H9 (cell line): ENCODE measurements around the gene INSC. TPM values are rescaled to one million over a fixed set of nuclear protein-coding genes. Genes with fewer than 3 reads are reported as not detected.

ENCODE experiments used
- DNase-seq: peaks from one replicate; pipeline ENCODE4 v3.0.0-alpha.2; 2017
- H2AFZ ChIP-seq: one replicate; pipeline ENCODE4 v1.6.1; 2013; ENCODE audit warnings: mild to moderate bottlenecking, low read length, control low read depth, moderate library complexity
- H2AK5ac ChIP-seq: 2 replicates; pipeline ENCODE4 v1.6.1; 2013; ENCODE audit warnings: low read length, control low read depth, mixed read lengths; ENCODE audit not compliant: insufficient read length
- H2BK120ac ChIP-seq: one replicate; pipeline ENCODE4 v1.6.1; 2013; ENCODE audit warnings: low read depth, mild to moderate bottlenecking, low read length, control low read depth, inconsistent platforms; ENCODE audit not compliant: poor library complexity, severe bottlenecking
- H2BK12ac ChIP-seq: 2 replicates; pipeline ENCODE4 v1.6.1; 2013; ENCODE audit warnings: low read length, control low read depth, mixed read lengths, low read depth; ENCODE audit not compliant: insufficient read length
- H2BK15ac ChIP-seq: 2 replicates; pipeline ENCODE4 v1.6.1; 2013; ENCODE audit warnings: low read depth, low read length, control low read depth
- H2BK20ac ChIP-seq: one replicate; pipeline ENCODE4 v1.6.1; 2013; ENCODE audit warnings: low read depth, mild to moderate bottlenecking, low read length, control low read depth, inconsistent platforms; ENCODE audit not compliant: poor library complexity, severe bottlenecking
- H2BK5ac ChIP-seq: 2 replicates; pipeline ENCODE4 v1.6.1; 2013; ENCODE audit warnings: low read length, control low read depth, mixed read lengths; ENCODE audit not compliant: insufficient read length
- H3K14ac ChIP-seq: 2 replicates; pipeline ENCODE4 v1.6.1; 2013; ENCODE audit warnings: low read length, control low read depth; ENCODE audit not compliant: insufficient read depth
- H3K18ac ChIP-seq: 2 replicates; pipeline ENCODE4 v1.6.1; 2013; ENCODE audit warnings: low read depth, mild to moderate bottlenecking, mixed read lengths, low read length, control low read depth; ENCODE audit not compliant: insufficient read length
- H3K23ac ChIP-seq: 2 replicates; pipeline ENCODE4 v1.6.1; 2013; ENCODE audit warnings: low read length, control low read depth, mixed read lengths, low read depth; ENCODE audit not compliant: insufficient read length
- H3K23me2 ChIP-seq: 2 replicates; pipeline ENCODE4 v1.6.1; 2013; ENCODE audit warnings: low read depth, mild to moderate bottlenecking, mixed read lengths, low read length, control low read depth; ENCODE audit not compliant: insufficient read length, poor library complexity, severe bottlenecking
- H3K27ac ChIP-seq: 2 replicates; pipeline ENCODE4 v1.5.1; 2013; ENCODE audit warnings: low read length, control low read depth, mixed read lengths, low read depth; ENCODE audit not compliant: insufficient read length
- H3K27me3 ChIP-seq: 2 replicates; pipeline ENCODE4 v1.6.1; 2013; ENCODE audit warnings: low read length, control low read depth, inconsistent platforms; ENCODE audit not compliant: insufficient read depth
- H3K4ac ChIP-seq: 2 replicates; pipeline ENCODE4 v1.6.1; 2013; ENCODE audit warnings: low read depth, mild to moderate bottlenecking, control low read depth, inconsistent platforms, low read length, moderate library complexity
- H3K4me1 ChIP-seq: 2 replicates; pipeline ENCODE4 v1.6.1; 2013; ENCODE audit warnings: low read length, control low read depth, inconsistent platforms; ENCODE audit not compliant: insufficient read depth
- H3K4me2 ChIP-seq: 2 replicates; pipeline ENCODE4 v1.6.1; 2013; ENCODE audit warnings: low read length, control low read depth, mixed read lengths; ENCODE audit not compliant: insufficient read length, insufficient read depth
- H3K56ac ChIP-seq: 2 replicates; pipeline ENCODE4 v1.6.1; 2013; ENCODE audit warnings: low read depth, mild to moderate bottlenecking, mixed read lengths, low read length, control low read depth; ENCODE audit not compliant: insufficient read length
- H3K79me1 ChIP-seq: 2 replicates; pipeline ENCODE4 v1.6.1; 2013; ENCODE audit warnings: low read depth, mild to moderate bottlenecking, moderate library complexity, low read length, control low read depth, inconsistent platforms; ENCODE audit not compliant: insufficient read depth, poor library complexity, severe bottlenecking
- H3K79me2 ChIP-seq: 2 replicates; pipeline ENCODE4 v1.6.1; 2013; ENCODE audit warnings: low read length, control low read depth, inconsistent platforms; ENCODE audit not compliant: insufficient read depth
- H3K9ac ChIP-seq: 2 replicates; pipeline ENCODE4 v1.6.1; 2013; ENCODE audit warnings: low read length, control low read depth, mixed read lengths; ENCODE audit not compliant: insufficient read length; ENCODE audit errors: extremely low read depth
- H3K9me3 ChIP-seq: one replicate; pipeline ENCODE4 v1.6.1; 2013; ENCODE audit warnings: low read depth, low read length, inconsistent platforms; ENCODE audit not compliant: control insufficient read depth
- H3T11ph ChIP-seq: one replicate; pipeline ENCODE4 v1.6.1; 2013; ENCODE audit warnings: mild to moderate bottlenecking, low read length, control low read depth, inconsistent platforms
- H4K20me1 ChIP-seq: one replicate; pipeline ENCODE4 v1.6.1; 2013; ENCODE audit not compliant: control insufficient read depth, insufficient read length, insufficient read depth
- H4K5ac ChIP-seq: 2 replicates; pipeline ENCODE4 v1.6.1; 2013; ENCODE audit warnings: low read depth, mild to moderate bottlenecking, mixed read lengths, low read length, control low read depth; ENCODE audit not compliant: insufficient read length
- H4K8ac ChIP-seq: replicated peaks from 2 replicates; pipeline ENCODE4 v1.6.1; 2013; ENCODE audit warnings: low read length, control low read depth, mixed read lengths, low read depth; ENCODE audit not compliant: insufficient read length
- H4K91ac ChIP-seq: 2 replicates; pipeline ENCODE4 v1.6.1; 2013; ENCODE audit warnings: low read depth, mild to moderate bottlenecking, moderate library complexity, mixed read lengths, low read length, control low read depth; ENCODE audit not compliant: insufficient read length
- H3K27ac Mint-ChIP-seq, 3 experiments: 2 replicates in 2 of 3; 3 replicates in 1 of 3; pipeline ENCODE4 v1.8.0; 2020 to 2021; ENCODE audit warnings: mixed read lengths in 3 of 3, mild to moderate bottlenecking in 1 of 3, moderate library complexity in 1 of 3
- H3K27me3 Mint-ChIP-seq: 2 replicates; pipeline ENCODE4 v1.8.0; 2021; ENCODE audit warnings: low read depth, mild to moderate bottlenecking, moderate library complexity, mixed read lengths
- H3K36me3 Mint-ChIP-seq, 3 experiments: 2 replicates in 2 of 3; 3 replicates in 1 of 3; pipeline ENCODE4 v1.8.0; 2020 to 2021; ENCODE audit warnings: low read depth in 3 of 3, mixed read lengths in 3 of 3; ENCODE audit not compliant: insufficient read depth in 1 of 3
- H3K4me1 Mint-ChIP-seq, 2 experiments: 2 replicates each; pipeline ENCODE4 v1.8.0; 2020; ENCODE audit warnings: mixed read lengths in 2 of 2
- H3K4me3 Mint-ChIP-seq, 2 experiments: 2 replicates in 1 of 2; 3 replicates in 1 of 2; pipeline ENCODE4 v1.8.0; 2020 to 2021; ENCODE audit warnings: mild to moderate bottlenecking in 2 of 2, mixed read lengths in 2 of 2, moderate library complexity in 1 of 2
- H3K9me3 Mint-ChIP-seq, 2 experiments: 2 replicates in 1 of 2; 3 replicates in 1 of 2; pipeline ENCODE4 v1.8.0; 2020; ENCODE audit warnings: mild to moderate bottlenecking in 2 of 2, mixed read lengths in 2 of 2, moderate library complexity in 1 of 2
- CTCF ChIP-seq: fragments of 200-600 bp; sonication (generic); conservative IDR thresholded peaks from 3 replicates; pipeline ENCODE4 v1.8.0; 2021; ENCODE audit warnings: antibody characterized with exemption, mild to moderate bottlenecking
- total RNA-seq: library from RNA; stranded (reverse); gene quantifications from 2 replicates; pipeline ENCODE4 v1.2.1, GENCODE V29; 2021

INSC gene
- total RNA-seq, 1 experiment from 2014 or later: not detected

- no peak overlapping the region for H2BK20ac ChIP-seq
- no peaks in the 10 kb centered on the region for H3K79me1 ChIP-seq
- H3K27me3 ChIP-seq: no peaks in the 10 kb centered on the region
- H3K27ac ChIP-seq: no peak overlapping the region
- no peak overlapping the region for H4K91ac ChIP-seq
- H2BK120ac ChIP-seq: no peak overlapping the region
- no peak overlapping the region for H2BK15ac ChIP-seq
- no peak overlapping the region for H3K4me3 Mint-ChIP-seq
- no peak overlapping the region for H3T11ph ChIP-seq
- H3K56ac ChIP-seq: no peak overlapping the region
- no peak overlapping the region for H3K4ac ChIP-seq
- peaks cover 14 to 32% of the 10 kb centered on the region in 2 experiments for H3K4me1 Mint-ChIP-seq
- H3K27ac Mint-ChIP-seq: no peak overlapping the region
- no peaks in the 10 kb centered on the region for H3K23me2 ChIP-seq
- no peak overlapping the region for H2BK12ac ChIP-seq
- no peaks in the 10 kb centered on the region; the same call in 1 of the 2 replicates for H3K27me3 Mint-ChIP-seq
- no peaks in the 10 kb centered on the region; a peak in 1 of 5 replicates for H3K9me3 Mint-ChIP-seq
- H3K18ac ChIP-seq: no peak overlapping the region
- H2AFZ ChIP-seq: no peak overlapping the region
- no peak overlapping the region for H2BK5ac ChIP-seq
- H3K36me3 Mint-ChIP-seq: no peaks in the 10 kb centered on the region
- H2AK5ac ChIP-seq: no peak overlapping the region
- H3K9me3 ChIP-seq: no peaks in the 10 kb centered on the region
- H3K4me1 ChIP-seq: no peaks in the 10 kb centered on the region
- H3K14ac ChIP-seq: no peak overlapping the region
- H3K9ac ChIP-seq: no peak overlapping the region
- no peak overlapping the region for H4K5ac ChIP-seq
- TF ChIP-seq CTCF: no peak
- no peaks in the 10 kb centered on the region for H3K79me2 ChIP-seq
- no peak for DNase-seq
- no peak overlapping the region for H3K4me2 ChIP-seq
- H3K23ac ChIP-seq: no peak overlapping the region
- H4K8ac ChIP-seq: no peak overlapping the region
- no peaks in the 10 kb centered on the region for H4K20me1 ChIP-seq
Measured at GRCh38 chr11:15291885-15292284, 177.2 kb downstream of the INSC start.
